H1 (cell line): ENCODE results near the gene RASAL2. TPM values are rescaled to one million over a fixed set of nuclear protein-coding genes. Genes with fewer than 3 reads are reported as not detected.

Experiments
- CTCF ChIA-PET: fragments of 300-600 bp; sonication (Branson Sonifier 250); formaldehyde crosslinking; loops from one replicate; lab custom pipeline; 2021; ENCODE audit not compliant: partially characterized antibody; lab: Charles Lee
- POLR2A ChIA-PET: fragments of 300-600 bp; sonication (Branson Sonifier 250); formaldehyde crosslinking; loops from one replicate; lab custom pipeline; 2021; ENCODE audit warnings: inconsistent platforms; ENCODE audit not compliant: partially characterized antibody; lab: Charles Lee
- DNase-seq, 2 experiments: peaks; one replicate each; pipeline versions ENCODE4 v3.0.0 to v3.0.0-alpha.2; 2010 to 2022; ENCODE audit warnings: low spot score in 2 of 2, low read depth in 1 of 2, mixed read lengths in 1 of 2
- FAIRE-seq: peaks from 2 replicates; lab custom pipeline; 2011; peaks lifted over from hg19 to GRCh38; lab: Jason Lieb, UNC
- H2AFZ ChIP-seq: 2 replicates; pipeline ENCODE4 v1.8.1; 2012; ENCODE audit warnings: low read length, inconsistent platforms
- H2AK5ac ChIP-seq: 2 replicates; pipeline ENCODE4 v1.6.1; 2013; ENCODE audit warnings: low read depth, low read length
- H2BK120ac ChIP-seq: replicated peaks from 2 replicates; pipeline ENCODE3; 2013; ENCODE audit warnings: low read depth, low read length, inconsistent platforms
- H2BK12ac ChIP-seq: 2 replicates; pipeline ENCODE4 v1.6.1; 2013; ENCODE audit warnings: low read depth, low read length
- H2BK15ac ChIP-seq: 2 replicates; pipeline ENCODE4 v1.6.1; 2013; ENCODE audit warnings: low read length
- H2BK20ac ChIP-seq: 2 replicates; pipeline ENCODE4 v1.6.1; 2013; ENCODE audit warnings: low read length
- H2BK5ac ChIP-seq: 2 replicates; pipeline ENCODE4 v1.6.1; 2013; ENCODE audit warnings: low read depth, low read length
- H3K14ac ChIP-seq: 2 replicates; pipeline ENCODE4 v1.6.1; 2013; ENCODE audit warnings: inconsistent platforms; ENCODE audit not compliant: insufficient read length
- H3K18ac ChIP-seq: 2 replicates; pipeline ENCODE4 v1.6.1; 2013; ENCODE audit warnings: low read length; ENCODE audit errors: extremely low read depth
- H3K23ac ChIP-seq: 2 replicates; pipeline ENCODE4 v1.6.1; 2013; ENCODE audit warnings: inconsistent platforms; ENCODE audit not compliant: insufficient read length
- H3K23me2 ChIP-seq: 2 replicates; pipeline ENCODE4 v1.6.1; 2013; ENCODE audit warnings: low read depth, low read length
- H3K27ac ChIP-seq: 2 replicates; pipeline ENCODE4 v1.6.1; 2011; ENCODE audit warnings: low read depth, low read length, inconsistent platforms
- H3K27me3 ChIP-seq, 4 experiments: replicated peaks in 1 of 4; 1 replicate in 1 of 4; 2 replicates in 3 of 4; pipeline versions ENCODE4 v1.6.1 to v1.8.1; 2011 to 2013; ENCODE audit warnings: low read length in 3 of 4, mild to moderate bottlenecking in 3 of 4, inconsistent platforms in 2 of 4, mixed read lengths in 2 of 4, moderate library complexity in 1 of 4; ENCODE audit not compliant: control insufficient read depth in 3 of 4, insufficient read depth in 3 of 4; ENCODE audit errors: extremely low read depth in 1 of 4
- H3K36me3 ChIP-seq, 4 experiments: 2 replicates each; pipeline versions ENCODE4 v1.6.1 to v1.8.1; 2011 to 2013; ENCODE audit warnings: mild to moderate bottlenecking in 4 of 4, low read length in 3 of 4, moderate library complexity in 2 of 4, control low read depth in 1 of 4, inconsistent platforms in 1 of 4; ENCODE audit not compliant: insufficient read depth in 4 of 4, control insufficient read depth in 2 of 4
- H3K4ac ChIP-seq: replicated peaks from 2 replicates; pipeline ENCODE3; 2013; ENCODE audit warnings: low read length, low read depth, mixed read lengths, inconsistent platforms; ENCODE audit not compliant: insufficient read length
- H3K4me1 ChIP-seq, 4 experiments: replicated peaks in 1 of 4; 1 replicate in 1 of 4; 2 replicates in 3 of 4; pipeline versions ENCODE4 v1.6.1 to v1.8.1; 2011 to 2013; ENCODE audit warnings: low read length in 3 of 4, inconsistent platforms in 2 of 4, mixed read lengths in 1 of 4; ENCODE audit not compliant: insufficient read depth in 4 of 4, control insufficient read depth in 3 of 4
- H3K4me2 ChIP-seq, 2 experiments: 2 replicates each; pipeline versions ENCODE4 v1.6.1 to v1.8.1; 2011 to 2013; ENCODE audit warnings: low read depth in 2 of 2, low read length in 2 of 2, control low read depth in 1 of 2, inconsistent platforms in 1 of 2, mild to moderate bottlenecking in 1 of 2; ENCODE audit not compliant: insufficient read depth in 1 of 2
- H3K4me3 ChIP-seq, 4 experiments: fragments of 200-600, 300-600 bp in 1 of 4; sonication (generic), shearing (Covaris generic), sonication (Bioruptor Twin) in 1 of 4; 2 replicates each; pipeline versions ENCODE4 v1.5.1 to v1.8.1; 2011 to 2016; ENCODE audit warnings: low read length in 4 of 4, low read depth in 3 of 4, control low read depth in 2 of 4, inconsistent platforms in 2 of 4, mild to moderate bottlenecking in 2 of 4, mixed read lengths in 1 of 4, moderate library complexity in 1 of 4; ENCODE audit not compliant: insufficient read depth in 2 of 4; ENCODE audit errors: extremely low read depth in 1 of 4
- H3K56ac ChIP-seq: replicated peaks from 2 replicates; pipeline ENCODE3; 2013; ENCODE audit warnings: low read depth, mild to moderate bottlenecking, mixed read lengths, low read length, inconsistent platforms; ENCODE audit not compliant: insufficient read length
- H3K79me1 ChIP-seq: 2 replicates; pipeline ENCODE4 v1.6.1; 2013; ENCODE audit warnings: low read depth, low read length, control low read depth
- H3K79me2 ChIP-seq, 2 experiments: 2 replicates each; pipeline versions ENCODE4 v1.6.1 to v1.8.1; 2012 to 2013; ENCODE audit warnings: low read length in 2 of 2, mild to moderate bottlenecking in 2 of 2, inconsistent platforms in 1 of 2; ENCODE audit not compliant: insufficient read depth in 2 of 2, control insufficient read depth in 1 of 2
- H3K9ac ChIP-seq, 4 experiments: replicated peaks in 1 of 4; 1 replicate in 1 of 4; 2 replicates in 3 of 4; pipeline versions ENCODE4 v1.6.1 to v1.8.1; 2011 to 2013; ENCODE audit warnings: low read depth in 3 of 4, low read length in 3 of 4, control low read depth in 2 of 4, mild to moderate bottlenecking in 2 of 4, moderate library complexity in 2 of 4, inconsistent platforms in 1 of 4; ENCODE audit errors: extremely low read depth in 1 of 4
- H3K9me3 ChIP-seq, 2 experiments: 2 replicates each; pipeline versions ENCODE4 v1.6.1 to v1.8.1; 2012 to 2013; ENCODE audit warnings: mild to moderate bottlenecking in 2 of 2, moderate library complexity in 2 of 2, control low read depth in 1 of 2, inconsistent platforms in 1 of 2, low read depth in 1 of 2, low read length in 1 of 2, mixed read lengths in 1 of 2; ENCODE audit not compliant: insufficient read depth in 2 of 2
- H4K20me1 ChIP-seq, 2 experiments: replicated peaks in 1 of 2; 2 replicates each; pipeline versions ENCODE3 to v1.8.1; 2011 to 2013; ENCODE audit warnings: inconsistent platforms in 2 of 2, low read length in 2 of 2, mild to moderate bottlenecking in 1 of 2; ENCODE audit not compliant: insufficient read depth in 2 of 2, control insufficient read depth in 1 of 2
- H4K5ac ChIP-seq: 2 replicates; pipeline ENCODE4 v1.6.1; 2013; ENCODE audit warnings: low read length, low read depth, mixed read lengths, inconsistent platforms; ENCODE audit not compliant: insufficient read length
- H4K8ac ChIP-seq: 2 replicates; pipeline ENCODE4 v1.8.0; 2013; ENCODE audit warnings: mild to moderate bottlenecking, moderate library complexity, low read length, inconsistent platforms; ENCODE audit not compliant: insufficient read depth; ENCODE audit errors: extremely low read depth
- H4K91ac ChIP-seq: replicated peaks from 2 replicates; pipeline ENCODE3; 2013; ENCODE audit warnings: low read length, mixed read lengths, inconsistent platforms; ENCODE audit not compliant: insufficient read length
- BRCA1 ChIP-seq: IDR thresholded peaks from 2 replicates; pipeline ENCODE4 v1.6.1; 2012; ENCODE audit warnings: low read depth, low read length, improper control_type of control experiment
- CBX8 ChIP-seq: fragments of 300-800, 300-1000 bp; sonication (generic); IDR thresholded peaks from 2 replicates; pipeline ENCODE4 v1.7.1; 2016; ENCODE audit warnings: low read depth, low read length, borderline replicate concordance
- CTBP2 ChIP-seq: IDR thresholded peaks from 2 replicates; pipeline ENCODE4 v1.7.0; 2011; ENCODE audit warnings: borderline replicate concordance, mild to moderate bottlenecking, moderate library complexity, mixed read lengths, low read length; ENCODE audit not compliant: insufficient read depth, insufficient read length
- EGR1 ChIP-seq: IDR thresholded peaks from 2 replicates; pipeline ENCODE4 v1.6.1; 2011; ENCODE audit warnings: low read depth, low read length, borderline replicate concordance
- HDAC2 ChIP-seq, 2 experiments: fragments of 300-600 bp in 1 of 2; sonication (generic) in 1 of 2; IDR thresholded peaks; 2 replicates each; pipeline ENCODE4 v1.6.1; 2011 to 2012; ENCODE audit warnings: low read depth in 2 of 2, low read length in 2 of 2, mild to moderate bottlenecking in 2 of 2, moderate library complexity in 2 of 2, borderline replicate concordance in 1 of 2, inconsistent platforms in 1 of 2
- JUND ChIP-seq: IDR thresholded peaks from 2 replicates; pipeline ENCODE4 v1.6.1; 2011; ENCODE audit warnings: mild to moderate bottlenecking, improper control_type of control experiment, low read length
- RFX5 ChIP-seq: IDR thresholded peaks from 2 replicates; pipeline ENCODE4 v1.6.1; 2011; ENCODE audit warnings: low read depth, low read length, improper control_type of control experiment, borderline replicate concordance
- SIX5 ChIP-seq: IDR thresholded peaks from 2 replicates; pipeline ENCODE4 v1.6.1; 2011; ENCODE audit warnings: mild to moderate bottlenecking, low read depth, low read length
- SUZ12 ChIP-seq: fragments of 200-600 bp; sonication (generic); IDR thresholded peaks from 2 replicates; pipeline ENCODE4 v1.6.1; 2012; ENCODE audit warnings: mild to moderate bottlenecking, inconsistent platforms, low read length, moderate library complexity, mixed read lengths
- TAF7 ChIP-seq: optimal IDR thresholded peaks from 2 replicates; pipeline ENCODE3; 2011; ENCODE audit warnings: low read depth, mild to moderate bottlenecking, inconsistent platforms, low read length, moderate library complexity, borderline replicate concordance
- TCF12 ChIP-seq: IDR thresholded peaks from 2 replicates; pipeline ENCODE4 v1.6.1; 2011; ENCODE audit warnings: low read depth, mild to moderate bottlenecking, low read length
- ZNF274 ChIP-seq: IDR thresholded peaks from 2 replicates; pipeline ENCODE4 v1.7.0; 2012; ENCODE audit warnings: low read length, borderline replicate concordance; ENCODE audit errors: extremely low read depth
- WGBS, 2 experiments: shearing (Covaris generic) in 1 of 2; methylation state at CpG; one replicate each; pipeline versions ENCODE4 v1.1.6 to v1.1.7; 2013 to 2015; ENCODE audit warnings: low lambda C conversion rate in 2 of 2, mixed read lengths in 2 of 2, inconsistent platforms in 1 of 2, low coverage in 1 of 2, missing lambda C conversion rate in 1 of 2; ENCODE audit not compliant: insufficient replicate concordance in 2 of 2, insufficient coverage in 1 of 2, insufficient read length in 1 of 2; ENCODE audit errors: extremely low coverage in 1 of 2, missing lambda C conversion rate in 1 of 2; 5-methylcytosine and 5-hydroxymethylcytosine counted together
- polyA plus RNA-seq, 7 experiments: library from polyadenylated mRNA; depleted of rRNA in 3 of 7; stranded (reverse) in 5 of 7; unstranded in 2 of 7; fragments of >200 nt in 5 of 7; fragments of 200-250 nt in 2 of 7; gene quantifications; 1 replicate in 5 of 7; 2 replicates in 1 of 7; 4 replicates in 1 of 7; pipeline versions ENCODE4 v1.2.1 to v1.2.3, GENCODE V29; 2011 to 2013; ENCODE audit warnings: missing spikeins in 2 of 7, mixed read lengths in 2 of 7
- total RNA-seq: library from RNA; stranded (reverse); fragmentation: NEBNext Ultra II Directional; extraction: Animal tissue kit (Norgen Biotek cat#: 25700); gene quantifications from 2 replicates; pipeline ENCODE4 v1.2.1, GENCODE V29; 2021
- TF ChIP-seq, protein P1 (sequence below): IDR thresholded peaks from 2 replicates; pipeline ENCODE4 v1.6.1; 2012; ENCODE audit warnings: inconsistent platforms

The RASAL2 gene
- total and polyA plus RNA-seq, 2 of the 8 experiments (the other 6 are each of a cell fraction or from before 2014, with no cell fraction given), result 15.9 to 32.5 TPM

DNA sequence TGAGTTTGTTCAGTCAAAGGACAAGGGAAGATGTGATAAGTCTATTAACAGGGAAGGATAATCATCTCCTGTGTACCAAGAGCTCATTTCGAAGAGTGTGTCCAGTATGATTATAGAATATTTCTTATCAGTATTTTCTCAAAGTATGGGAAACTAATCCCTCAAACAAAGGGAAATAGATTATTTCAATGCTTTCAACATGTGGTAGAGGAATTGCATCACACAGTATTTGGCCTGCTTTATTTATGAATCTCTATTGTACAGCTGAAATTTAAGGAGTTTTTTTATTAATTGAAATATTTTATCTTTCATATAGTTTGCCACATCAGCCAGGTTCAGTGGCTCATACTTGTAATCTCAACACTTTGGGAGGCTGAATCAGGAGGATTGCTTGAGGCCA lies 251.9 kb downstream of the RASAL2 start:
- no peak overlapping the region for H3K9ac ChIP-seq
- POLR2A ChIA-PET, result interaction anchor here (0.6 to 1.8 kb wide), 3 partner anchors 15 to 33 kb away, joined by 3 to 7 read pairs (median 3); no protein-coding TSS in a partner anchor
- no peak overlapping the region for H3K27ac ChIP-seq
- TF ChIP-seq ZNF274, result no peak
- TF ChIP-seq CTBP2, result no peak
- no peak for TF ChIP-seq TAF7
- TF ChIP-seq CBX8, result no peak
- no peak for TF ChIP-seq RFX5
- TF ChIP-seq SIX5, result no peak
- no peak for TF ChIP-seq TCF12
- no peak for TF ChIP-seq HDAC2 (IDR thresholded peaks at IDR 0.05; ENCODE audit: borderline replicate concordance in 1 of 2, low read depth in 2 of 2, low read length in 2 of 2)
- TF ChIP-seq BRCA1, result no peak
- no peak for TF ChIP-seq JUND
- TF ChIP-seq, protein P1, sequence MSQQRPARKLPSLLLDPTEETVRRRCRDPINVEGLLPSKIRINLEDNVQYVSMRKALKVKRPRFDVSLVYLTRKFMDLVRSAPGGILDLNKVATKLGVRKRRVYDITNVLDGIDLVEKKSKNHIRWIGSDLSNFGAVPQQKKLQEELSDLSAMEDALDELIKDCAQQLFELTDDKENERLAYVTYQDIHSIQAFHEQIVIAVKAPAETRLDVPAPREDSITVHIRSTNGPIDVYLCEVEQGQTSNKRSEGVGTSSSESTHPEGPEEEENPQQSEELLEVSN, result no peak
- no peak for TF ChIP-seq SUZ12
- no peak for TF ChIP-seq EGR1

More for the DNA sequence above, 251.9 kb downstream of the RASAL2 start:
- Histone ChIP-seq H4K8ac (no peak overlapping the region), H2BK120ac (no peak overlapping the region), H3K27me3 (no peaks in the 10 kb centered on the region), H3K4ac (no peak overlapping the region), H3K4me1 (peaks cover 0 to 15% (median 11%) of the 10 kb centered on the region in 4 experiments; a peak in 4 of 7 replicates), H2BK15ac (no peak overlapping the region), H3K14ac (no peak overlapping the region), H3K23ac (no peak overlapping the region), H2AFZ (no peak overlapping the region), H3K9me3 (no peaks in the 10 kb centered on the region), H2AK5ac (no peak overlapping the region), H2BK5ac (no peak overlapping the region), H3K23me2 (no peaks in the 10 kb centered on the region), H3K56ac (no peak overlapping the region), H3K4me2 (no peak overlapping the region), H2BK12ac (no peak overlapping the region), H4K5ac (no peak overlapping the region), H2BK20ac (no peak overlapping the region), H3K4me3 (no peak overlapping the region), H3K36me3 (no peaks in the 10 kb centered on the region), H4K20me1 (no peaks in the 10 kb centered on the region), H4K91ac (no peak overlapping the region), H3K79me2 (peaks cover 0 to 54% of the 10 kb centered on the region in 2 experiments; a peak in 2 of 4 replicates), H3K79me1 (no peaks in the 10 kb centered on the region; the same call in 1 of the 2 replicates), H3K18ac (no peak overlapping the region)
- FAIRE-seq (no peak), DNase-seq (no peak)
- CTCF ChIA-PET, result interaction anchor here (0.9 to 6.5 kb wide), 16 partner anchors 9 to 295 kb away, joined by 3 to 50 read pairs (median 6); no protein-coding TSS in a partner anchor
- WGBS, 2 experiments, result 93% methylated on average over 1 of the region's 1 CpG; no CpG with 5 or more reads in 1 of the 2 experiments
